H9 (cell line): Measurements from ENCODE around the gene BMPER. TPM values are rescaled to one million over a fixed set of nuclear protein-coding genes. Genes with fewer than 3 reads are reported as not detected.

Source experiments
- DNase-seq: peaks from one replicate; pipeline ENCODE4 v3.0.0-alpha.2; 2017
- H2AFZ ChIP-seq: one replicate; pipeline ENCODE4 v1.6.1; 2013; ENCODE audit warnings: mild to moderate bottlenecking, low read length, control low read depth, moderate library complexity
- H2AK5ac ChIP-seq: 2 replicates; pipeline ENCODE4 v1.6.1; 2013; ENCODE audit warnings: low read length, control low read depth, mixed read lengths; ENCODE audit not compliant: insufficient read length
- H2BK120ac ChIP-seq: one replicate; pipeline ENCODE4 v1.6.1; 2013; ENCODE audit warnings: low read depth, mild to moderate bottlenecking, low read length, control low read depth, inconsistent platforms; ENCODE audit not compliant: poor library complexity, severe bottlenecking
- H2BK12ac ChIP-seq: 2 replicates; pipeline ENCODE4 v1.6.1; 2013; ENCODE audit warnings: low read length, control low read depth, mixed read lengths, low read depth; ENCODE audit not compliant: insufficient read length
- H2BK15ac ChIP-seq: 2 replicates; pipeline ENCODE4 v1.6.1; 2013; ENCODE audit warnings: low read depth, low read length, control low read depth
- H2BK20ac ChIP-seq: one replicate; pipeline ENCODE4 v1.6.1; 2013; ENCODE audit warnings: low read depth, mild to moderate bottlenecking, low read length, control low read depth, inconsistent platforms; ENCODE audit not compliant: poor library complexity, severe bottlenecking
- H2BK5ac ChIP-seq: 2 replicates; pipeline ENCODE4 v1.6.1; 2013; ENCODE audit warnings: low read length, control low read depth, mixed read lengths; ENCODE audit not compliant: insufficient read length
- H3K14ac ChIP-seq: 2 replicates; pipeline ENCODE4 v1.6.1; 2013; ENCODE audit warnings: low read length, control low read depth; ENCODE audit not compliant: insufficient read depth
- H3K18ac ChIP-seq: 2 replicates; pipeline ENCODE4 v1.6.1; 2013; ENCODE audit warnings: low read depth, mild to moderate bottlenecking, mixed read lengths, low read length, control low read depth; ENCODE audit not compliant: insufficient read length
- H3K23ac ChIP-seq: 2 replicates; pipeline ENCODE4 v1.6.1; 2013; ENCODE audit warnings: low read length, control low read depth, mixed read lengths, low read depth; ENCODE audit not compliant: insufficient read length
- H3K23me2 ChIP-seq: 2 replicates; pipeline ENCODE4 v1.6.1; 2013; ENCODE audit warnings: low read depth, mild to moderate bottlenecking, mixed read lengths, low read length, control low read depth; ENCODE audit not compliant: insufficient read length, poor library complexity, severe bottlenecking
- H3K27ac ChIP-seq: 2 replicates; pipeline ENCODE4 v1.5.1; 2013; ENCODE audit warnings: low read length, control low read depth, mixed read lengths, low read depth; ENCODE audit not compliant: insufficient read length
- H3K27me3 ChIP-seq: 2 replicates; pipeline ENCODE4 v1.6.1; 2013; ENCODE audit warnings: low read length, control low read depth, inconsistent platforms; ENCODE audit not compliant: insufficient read depth
- H3K4ac ChIP-seq: 2 replicates; pipeline ENCODE4 v1.6.1; 2013; ENCODE audit warnings: low read depth, mild to moderate bottlenecking, control low read depth, inconsistent platforms, low read length, moderate library complexity
- H3K4me1 ChIP-seq: 2 replicates; pipeline ENCODE4 v1.6.1; 2013; ENCODE audit warnings: low read length, control low read depth, inconsistent platforms; ENCODE audit not compliant: insufficient read depth
- H3K4me2 ChIP-seq: 2 replicates; pipeline ENCODE4 v1.6.1; 2013; ENCODE audit warnings: low read length, control low read depth, mixed read lengths; ENCODE audit not compliant: insufficient read length, insufficient read depth
- H3K56ac ChIP-seq: 2 replicates; pipeline ENCODE4 v1.6.1; 2013; ENCODE audit warnings: low read depth, mild to moderate bottlenecking, mixed read lengths, low read length, control low read depth; ENCODE audit not compliant: insufficient read length
- H3K79me1 ChIP-seq: 2 replicates; pipeline ENCODE4 v1.6.1; 2013; ENCODE audit warnings: low read depth, mild to moderate bottlenecking, moderate library complexity, low read length, control low read depth, inconsistent platforms; ENCODE audit not compliant: insufficient read depth, poor library complexity, severe bottlenecking
- H3K79me2 ChIP-seq: 2 replicates; pipeline ENCODE4 v1.6.1; 2013; ENCODE audit warnings: low read length, control low read depth, inconsistent platforms; ENCODE audit not compliant: insufficient read depth
- H3K9ac ChIP-seq: 2 replicates; pipeline ENCODE4 v1.6.1; 2013; ENCODE audit warnings: low read length, control low read depth, mixed read lengths; ENCODE audit not compliant: insufficient read length; ENCODE audit errors: extremely low read depth
- H3K9me3 ChIP-seq: one replicate; pipeline ENCODE4 v1.6.1; 2013; ENCODE audit warnings: low read depth, low read length, inconsistent platforms; ENCODE audit not compliant: control insufficient read depth
- H3T11ph ChIP-seq: one replicate; pipeline ENCODE4 v1.6.1; 2013; ENCODE audit warnings: mild to moderate bottlenecking, low read length, control low read depth, inconsistent platforms
- H4K20me1 ChIP-seq: one replicate; pipeline ENCODE4 v1.6.1; 2013; ENCODE audit not compliant: control insufficient read depth, insufficient read length, insufficient read depth
- H4K5ac ChIP-seq: 2 replicates; pipeline ENCODE4 v1.6.1; 2013; ENCODE audit warnings: low read depth, mild to moderate bottlenecking, mixed read lengths, low read length, control low read depth; ENCODE audit not compliant: insufficient read length
- H4K8ac ChIP-seq: replicated peaks from 2 replicates; pipeline ENCODE4 v1.6.1; 2013; ENCODE audit warnings: low read length, control low read depth, mixed read lengths, low read depth; ENCODE audit not compliant: insufficient read length
- H4K91ac ChIP-seq: 2 replicates; pipeline ENCODE4 v1.6.1; 2013; ENCODE audit warnings: low read depth, mild to moderate bottlenecking, moderate library complexity, mixed read lengths, low read length, control low read depth; ENCODE audit not compliant: insufficient read length
- H3K27ac Mint-ChIP-seq, 3 experiments: 2 replicates in 2 of 3; 3 replicates in 1 of 3; pipeline ENCODE4 v1.8.0; 2020 to 2021; ENCODE audit warnings: mixed read lengths in 3 of 3, mild to moderate bottlenecking in 1 of 3, moderate library complexity in 1 of 3
- H3K27me3 Mint-ChIP-seq: 2 replicates; pipeline ENCODE4 v1.8.0; 2021; ENCODE audit warnings: low read depth, mild to moderate bottlenecking, moderate library complexity, mixed read lengths
- H3K36me3 Mint-ChIP-seq, 3 experiments: 2 replicates in 2 of 3; 3 replicates in 1 of 3; pipeline ENCODE4 v1.8.0; 2020 to 2021; ENCODE audit warnings: low read depth in 3 of 3, mixed read lengths in 3 of 3; ENCODE audit not compliant: insufficient read depth in 1 of 3
- H3K4me1 Mint-ChIP-seq, 2 experiments: 2 replicates each; pipeline ENCODE4 v1.8.0; 2020; ENCODE audit warnings: mixed read lengths in 2 of 2
- H3K4me3 Mint-ChIP-seq, 2 experiments: 2 replicates in 1 of 2; 3 replicates in 1 of 2; pipeline ENCODE4 v1.8.0; 2020 to 2021; ENCODE audit warnings: mild to moderate bottlenecking in 2 of 2, mixed read lengths in 2 of 2, moderate library complexity in 1 of 2
- H3K9me3 Mint-ChIP-seq, 2 experiments: 2 replicates in 1 of 2; 3 replicates in 1 of 2; pipeline ENCODE4 v1.8.0; 2020; ENCODE audit warnings: mild to moderate bottlenecking in 2 of 2, mixed read lengths in 2 of 2, moderate library complexity in 1 of 2
- CTCF ChIP-seq: fragments of 200-600 bp; sonication (generic); conservative IDR thresholded peaks from 3 replicates; pipeline ENCODE4 v1.8.0; 2021; ENCODE audit warnings: antibody characterized with exemption, mild to moderate bottlenecking
- WGBS: extraction: QIAGEN DNeasy Blood & Tissue Kit; methylation state at CpG from one replicate; pipeline ENCODE4 v1.1.7; 2013; ENCODE audit warnings: missing lambda C conversion rate, low lambda C conversion rate, mixed read lengths; ENCODE audit not compliant: insufficient read length; ENCODE audit errors: extremely low coverage; 5-methylcytosine and 5-hydroxymethylcytosine counted together
- total RNA-seq: library from RNA; stranded (reverse); gene quantifications from 2 replicates; pipeline ENCODE4 v1.2.1, GENCODE V29; 2021

Gene BMPER
- total RNA-seq, 1 experiment from 2014 or later = 0.20 TPM

GRCh38 chr7:33958104-33958503, 52.8 kb downstream of the BMPER start:
- WGBS = no CpG with 5 or more reads among the region's 1 CpG
- no peaks in the 10 kb centered on the region for H3K4me1 ChIP-seq
- no peak overlapping the region for H3K4me3 Mint-ChIP-seq

More at GRCh38 chr7:33958104-33958503, 52.8 kb downstream of the BMPER start:
- H2BK120ac ChIP-seq = no peak overlapping the region
- H3K23me2 ChIP-seq = no peaks in the 10 kb centered on the region
- H3K79me1 ChIP-seq = no peaks in the 10 kb centered on the region
- no peak overlapping the region for H2AK5ac ChIP-seq
- H3K4me2 ChIP-seq = no peak overlapping the region
- H4K5ac ChIP-seq = no peak overlapping the region
- H3K56ac ChIP-seq = no peak overlapping the region
- no peaks in the 10 kb centered on the region for H3K4me1 Mint-ChIP-seq
- DNase-seq = no peak
- no peak overlapping the region for H2BK20ac ChIP-seq
- TF ChIP-seq CTCF = no peak
- H2AFZ ChIP-seq = no peak overlapping the region
- H3K27ac ChIP-seq = no peak overlapping the region
- no peak overlapping the region for H3T11ph ChIP-seq
- H2BK15ac ChIP-seq = no peak overlapping the region
- H3K18ac ChIP-seq = no peak overlapping the region
- no peaks in the 10 kb centered on the region; the same call in 1 of the 2 replicates for H3K27me3 Mint-ChIP-seq
- no peak overlapping the region for H3K14ac ChIP-seq
- no peaks in the 10 kb centered on the region for H4K20me1 ChIP-seq
- H3K23ac ChIP-seq = no peak overlapping the region
- H3K9me3 ChIP-seq = no peaks in the 10 kb centered on the region
- no peaks in the 10 kb centered on the region for H3K27me3 ChIP-seq
- H3K27ac Mint-ChIP-seq = no peak overlapping the region
- H4K8ac ChIP-seq = no peak overlapping the region
- no peak overlapping the region for H2BK5ac ChIP-seq
- H4K91ac ChIP-seq = no peak overlapping the region
- H3K9ac ChIP-seq = no peak overlapping the region
- H3K36me3 Mint-ChIP-seq = no peaks in the 10 kb centered on the region; a peak in 1 of 7 replicates
- no peaks in the 10 kb centered on the region for H3K9me3 Mint-ChIP-seq
- H3K4ac ChIP-seq = no peak overlapping the region
- no peaks in the 10 kb centered on the region for H3K79me2 ChIP-seq
- H2BK12ac ChIP-seq = no peak overlapping the region
